K562 (cell line): Measurements from ENCODE around the gene ZNF521. TPM values are rescaled to one million over a fixed set of nuclear protein-coding genes. Genes with fewer than 3 reads are reported as not detected.

Experiments
- ATAC-seq: fragments of 200-7000 bp; cut with Tn5 transposase; 3 replicates; pipeline ENCODE4 v1.9.1; 2020; ENCODE audit warnings: moderate library complexity
- BruUV-seq: library from RNA; stranded (reverse); fragments of 400-500 nt; replicated peaks from 2 replicates; lab custom pipeline; 2021; lab: Mats Ljungman, UMichigan
- CTCF ChIA-PET: fragments of 300-600 bp; formaldehyde crosslinking; extraction: SDS; loops from one replicate; lab custom pipeline; 2021; ENCODE audit warnings: low intra/inter-chr PET ratio; lab: Yijun Ruan, JAX
- POLR2A ChIA-PET: fragments of 300-600, 350-650 bp; sonication (Branson Sonifier 250); formaldehyde crosslinking; extraction: SDS; loops from one replicate; lab custom pipeline; 2021; ENCODE audit warnings: antibody characterized with exemption, inconsistent platforms; lab: Yijun Ruan, JAX
- DNase-seq, 4 experiments: peaks; one replicate each; pipeline versions ENCODE4 v3.0.0 to v3.0.0-alpha.2; 2011 to 2018; ENCODE audit warnings: low spot score in 3 of 4, mixed read lengths in 3 of 4; ENCODE audit errors: extremely low read depth in 1 of 4
- FAIRE-seq: peaks from 2 replicates; lab custom pipeline; 2011; peaks lifted over from hg19 to GRCh38; lab: Jason Lieb, UNC
- H2AFZ ChIP-seq: 2 replicates; pipeline ENCODE4 v1.6.0; 2011; ENCODE audit warnings: low read depth, low read length, control low read depth, inconsistent platforms
- H3K27ac ChIP-seq: fragments of 200-600 bp; 3 replicates; pipeline ENCODE4 v1.8.0; 2011; ENCODE audit warnings: low read depth, mild to moderate bottlenecking, control low read depth, inconsistent platforms, low read length, moderate library complexity, mixed read lengths; ENCODE audit errors: extremely low read depth
- H3K27me3 ChIP-seq, 2 experiments: fragments of 300-600 bp in 1 of 2; 2 replicates in 1 of 2; 3 replicates in 1 of 2; pipeline versions ENCODE4 v1.6.0 to v1.8.0; 2011; ENCODE audit warnings: inconsistent platforms in 2 of 2, low read length in 2 of 2, mild to moderate bottlenecking in 1 of 2, mixed read lengths in 1 of 2, moderate library complexity in 1 of 2; ENCODE audit not compliant: control insufficient read depth in 2 of 2, insufficient read depth in 2 of 2
- H3K36me3 ChIP-seq: fragments of 300-600 bp; 3 replicates; pipeline ENCODE4 v1.8.0; 2011; ENCODE audit warnings: mild to moderate bottlenecking, low read length, inconsistent platforms; ENCODE audit not compliant: control insufficient read depth, insufficient read depth
- H3K4me1 ChIP-seq, 2 experiments: fragments of 200-600 bp in 1 of 2; replicated peaks in 1 of 2; 2 replicates in 1 of 2; 3 replicates in 1 of 2; pipeline versions ENCODE4 v1.5.1 to v1.8.0; 2011; ENCODE audit warnings: inconsistent platforms in 2 of 2, low read length in 2 of 2, mild to moderate bottlenecking in 1 of 2, mixed read lengths in 1 of 2, moderate library complexity in 1 of 2; ENCODE audit not compliant: control insufficient read depth in 2 of 2, insufficient read depth in 2 of 2
- H3K4me2 ChIP-seq: 2 replicates; pipeline ENCODE4 v1.6.1; 2011; ENCODE audit warnings: low read length, control low read depth, inconsistent platforms, mixed read lengths; ENCODE audit not compliant: insufficient read depth
- H3K4me3 ChIP-seq: fragments of 200-600 bp; sonication (generic), shearing (Covaris generic); 2 replicates; pipeline ENCODE4 v1.5.1; 2016; ENCODE audit warnings: control low read depth, inconsistent platforms
- H3K79me2 ChIP-seq: fragments of 200-600 bp; 3 replicates; pipeline ENCODE4 v1.8.0; 2011; ENCODE audit warnings: low read length, inconsistent platforms; ENCODE audit not compliant: control insufficient read depth, insufficient read depth
- H3K9ac ChIP-seq, 2 experiments: 2 replicates each; pipeline versions ENCODE4 v1.6.0 to v1.6.1; 2011; ENCODE audit warnings: low read depth in 2 of 2, low read length in 2 of 2, control low read depth in 1 of 2, inconsistent platforms in 1 of 2, mild to moderate bottlenecking in 1 of 2, mixed read lengths in 1 of 2; ENCODE audit not compliant: insufficient read depth in 1 of 2
- H3K9me1 ChIP-seq: one replicate; pipeline ENCODE4 v1.6.0; 2011; ENCODE audit warnings: inconsistent platforms, mild to moderate bottlenecking, low read length, moderate library complexity; ENCODE audit not compliant: control insufficient read depth, insufficient read depth
- H3K9me3 ChIP-seq: replicated peaks from 2 replicates; pipeline ENCODE4 v1.5.1; 2011; ENCODE audit warnings: low read depth, low read length, inconsistent platforms; ENCODE audit not compliant: control insufficient read depth, insufficient read depth
- H4K20me1 ChIP-seq: replicated peaks from 2 replicates; pipeline ENCODE4 v1.6.1; 2011; ENCODE audit warnings: low read length, inconsistent platforms, mixed read lengths; ENCODE audit not compliant: control insufficient read depth, insufficient read depth
- CCAR2 ChIP-seq: fragments of 200-400 bp; formaldehyde crosslinking; IDR thresholded peaks from 2 replicates; pipeline ENCODE4 v1.6.1; 2017; ENCODE audit warnings: mild to moderate bottlenecking, low read depth, low read length
- GABPA ChIP-seq: fragments of 200-800 bp; sonication (Bioruptor generic); conservative IDR thresholded peaks from 2 replicates; pipeline ENCODE4 v1.6.1; 2016; ENCODE audit warnings: low read depth, missing genetic modification characterization, missing compliant biosample characterization
- HDAC8 ChIP-seq: fragments of 450-650 bp; IDR thresholded peaks from 2 replicates; pipeline ENCODE4 v1.6.1; 2016; ENCODE audit warnings: mild to moderate bottlenecking, missing genetic modification characterization, moderate library complexity, missing compliant biosample characterization
- L3MBTL2 ChIP-seq: fragments of 450-650 bp; IDR thresholded peaks from 2 replicates; pipeline ENCODE4 v1.6.1; 2016; ENCODE audit warnings: mild to moderate bottlenecking, moderate library complexity
- LCOR ChIP-seq: sonication (generic); formaldehyde crosslinking; IDR thresholded peaks from 2 replicates; pipeline ENCODE4 v1.8.0; 2022; ENCODE audit warnings: mild to moderate bottlenecking, missing genetic modification reagents
- MCM3 ChIP-seq: fragments of 450-650 bp; IDR thresholded peaks from 2 replicates; pipeline ENCODE4 v1.6.1; 2016
- MYC ChIP-seq, 2 experiments: fragments of 250-450 bp in 1 of 2; sonication (Bioruptor Pico) in 1 of 2; IDR thresholded peaks; 2 replicates each; pipeline versions ENCODE4 v1.5.1 to v1.6.1; 2012 to 2021; ENCODE audit warnings: low read depth in 2 of 2, borderline replicate concordance in 1 of 2, improper control_type of control experiment in 1 of 2, low read length in 1 of 2, mild to moderate bottlenecking in 1 of 2, moderate library complexity in 1 of 2
- NFE2L1 ChIP-seq: fragments of 450-650 bp; IDR thresholded peaks from 2 replicates; pipeline ENCODE4 v1.6.1; 2016; ENCODE audit warnings: missing genetic modification characterization, low read depth, mild to moderate bottlenecking, missing compliant biosample characterization, moderate library complexity, borderline replicate concordance
- PHB ChIP-seq: fragments of 250-450 bp; sonication (Bioruptor Pico); IDR thresholded peaks from 2 replicates; pipeline ENCODE4 v1.5.0; 2021
- RAD51 ChIP-seq: fragments of 450-650 bp; IDR thresholded peaks from 2 replicates; pipeline ENCODE4 v1.7.1; 2016; ENCODE audit warnings: low read depth, mild to moderate bottlenecking, borderline replicate concordance
- RBM34 ChIP-seq: fragments of 200-400 bp; formaldehyde crosslinking; IDR thresholded peaks from 2 replicates; pipeline ENCODE4 v1.6.1; 2018; ENCODE audit warnings: low read length, borderline replicate concordance; ENCODE audit not compliant: insufficient read depth
- SIRT6 ChIP-seq: IDR thresholded peaks from one replicate; pipeline ENCODE4 v1.6.1; 2012; ENCODE audit warnings: low read depth, mild to moderate bottlenecking, control low read depth, inconsistent platforms, low read length, moderate library complexity
- SMARCE1 ChIP-seq: fragments of 450-650 bp; IDR thresholded peaks from 2 replicates; pipeline ENCODE4 v1.7.1; 2016; ENCODE audit warnings: mild to moderate bottlenecking
- SPI1 ChIP-seq: IDR thresholded peaks from 2 replicates; pipeline ENCODE4 v1.6.1; 2011; ENCODE audit warnings: low read depth, low read length, control low read depth, borderline replicate concordance
- SREBF2 ChIP-seq: sonication (generic); formaldehyde crosslinking; IDR thresholded peaks from 2 replicates; pipeline ENCODE4 v1.4.0; 2020; ENCODE audit warnings: mild to moderate bottlenecking, missing genetic modification reagents
- SRF ChIP-seq, 2 experiments: fragments of 250-450, 450-650 bp in 1 of 2; sonication (Bioruptor Pico) in 1 of 2; sonication (generic) in 1 of 2; formaldehyde crosslinking; IDR thresholded peaks; 2 replicates each; pipeline versions ENCODE4 v1.5.0 to v1.5.1; 2020 to 2022; ENCODE audit warnings: mild to moderate bottlenecking in 1 of 2, missing genetic modification reagents in 1 of 2
- XRCC3 ChIP-seq: fragments of 450-650 bp; IDR thresholded peaks from 2 replicates; pipeline ENCODE4 v1.6.1; 2017; ENCODE audit warnings: mild to moderate bottlenecking, moderate library complexity
- ZBTB7A ChIP-seq: IDR thresholded peaks from 2 replicates; pipeline ENCODE4 v1.6.1; 2011; ENCODE audit warnings: low read depth, mild to moderate bottlenecking, low read length, moderate library complexity, borderline replicate concordance; ENCODE audit not compliant: control insufficient read depth
- ZFP30 ChIP-seq: fragments of 250-450 bp; sonication (Bioruptor Pico); IDR thresholded peaks from 2 replicates; pipeline ENCODE4 v1.8.0; 2022; ENCODE audit warnings: moderate library complexity, mild to moderate bottlenecking, inconsistent platforms, borderline replicate concordance
- ZNF274 ChIP-seq: IDR thresholded peaks from 2 replicates; pipeline ENCODE4 v1.6.1; 2011; ENCODE audit warnings: low read depth, mild to moderate bottlenecking, low read length, moderate library complexity, borderline replicate concordance
- ZNF717 ChIP-seq: fragments of 250-450 bp; sonication (Bioruptor Pico); IDR thresholded peaks from 2 replicates; pipeline ENCODE4 v1.5.0; 2021
- ZNF780A ChIP-seq: fragments of 250-450 bp; sonication (Bioruptor Pico); IDR thresholded peaks from 2 replicates; pipeline ENCODE4 v1.5.0; 2021; ENCODE audit warnings: mild to moderate bottlenecking
- WGBS: fragments of 100-300 bp; shearing (Covaris generic); methylation state at CpG from one replicate; pipeline ENCODE4 v1.1.6; 2016; ENCODE audit warnings: low coverage, mixed read lengths; ENCODE audit not compliant: insufficient coverage; ENCODE audit errors: missing lambda C conversion rate; 5-methylcytosine and 5-hydroxymethylcytosine counted together
- in situ Hi-C: fragments of 300-500 bp; cut with MboI; formaldehyde crosslinking; loops from 4 replicates; pipeline ENCODE4 v1.15.0; 2018; ENCODE audit warnings: inconsistent platforms, mixed read lengths
- intact Hi-C: fragments of 100-400 bp; cut with micrococcal nuclease; formaldehyde crosslinking; loops from 2 replicates; pipeline ENCODE4 v1.14.2; 2022
- polyA plus RNA-seq, 8 experiments: library from polyadenylated mRNA; depleted of rRNA in 4 of 8; stranded (reverse) in 5 of 8; unstranded in 3 of 8; fragments of >200 nt; fragmentation: Nextera tagmentation in 2 of 8; fragmentation: Illumina TruSeq in 1 of 8; extraction: Ambion mirVana in 2 of 8; extraction: Trizol in 1 of 8; gene quantifications; 2 replicates each; pipeline versions ENCODE4 v1.2.1 to v1.2.3, GENCODE V29; 2011 to 2014; ENCODE audit warnings: inconsistent platforms in 1 of 8, missing spikeins in 1 of 8
- total RNA-seq, 7 experiments: library from RNA; depleted of rRNA in 6 of 7; stranded (reverse); fragments of >200 nt in 6 of 7; fragmentation: Illumina TruSeq in 2 of 7; extraction: Trizol in 2 of 7; gene quantifications; 2 replicates each; pipeline versions ENCODE4 v1.2.1 to v1.2.3, GENCODE V29; 2011 to 2021; ENCODE audit warnings: low replicate concordance in 1 of 7
- TF ChIP-seq, protein P1 (sequence below): fragments of 250-450 bp; sonication (Bioruptor Pico); IDR thresholded peaks from 2 replicates; pipeline ENCODE4 v1.8.0; 2021; ENCODE audit warnings: moderate library complexity, mild to moderate bottlenecking, inconsistent platforms

Gene ZNF521
- total and polyA plus RNA-seq, 9 of the 15 experiments (the other 6 are each of a cell fraction or from before 2014, with no cell fraction given), result 1.2 to 5.8 (median 1.6) TPM

DNA sequence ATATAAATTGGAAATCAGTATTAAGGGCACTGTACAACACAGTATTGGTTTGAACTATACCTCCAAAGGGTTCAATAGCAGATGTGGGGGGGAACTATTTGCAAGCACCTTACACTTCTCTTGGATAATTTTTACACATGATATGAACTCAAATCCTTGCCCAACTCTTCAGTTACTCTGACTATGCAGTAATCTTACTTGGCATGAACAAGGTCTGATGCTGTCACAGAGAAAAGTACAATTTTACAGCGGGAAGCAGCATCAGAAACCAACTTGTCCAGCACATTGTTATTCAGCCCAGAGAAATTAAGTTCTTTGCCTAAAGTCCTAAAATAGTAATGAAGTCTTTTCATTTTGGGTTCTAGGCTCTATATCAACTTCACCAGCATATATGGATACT is 98.2 kb downstream of the ZNF521 start (continued):
- no peak for TF ChIP-seq ZFP30
- TF ChIP-seq CCAR2, result no peak
- no peak for TF ChIP-seq ZNF274
- TF ChIP-seq L3MBTL2, result no peak
- no peak for TF ChIP-seq HDAC8 (tag)
- TF ChIP-seq GABPA (tag), result no peak
- TF ChIP-seq RBM34, result no peak
- TF ChIP-seq SMARCE1, result no peak

DNA sequence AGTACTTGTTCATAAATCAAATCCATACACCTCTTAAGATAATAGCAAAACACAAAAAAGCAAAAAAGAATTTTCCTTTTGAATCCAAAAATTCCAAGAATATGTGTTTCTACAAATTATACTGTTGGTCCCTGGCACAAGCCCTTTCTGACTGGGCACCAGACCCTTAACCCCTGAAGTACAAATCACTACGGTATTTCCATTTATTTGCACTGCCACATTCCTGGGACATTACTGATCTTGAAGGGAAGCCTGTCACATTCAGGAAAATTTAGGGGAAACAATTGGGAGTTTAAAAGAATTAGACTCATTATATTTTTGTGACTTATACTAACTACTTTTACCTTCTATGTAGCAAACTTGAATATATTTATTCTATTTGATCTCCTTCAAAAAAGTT is 98.8 kb downstream of the ZNF521 start:
- no peak for FAIRE-seq
- no peaks in the 10 kb centered on the region for H4K20me1 ChIP-seq
- H3K79me2 ChIP-seq, result no peaks in the 10 kb centered on the region
- H3K27ac ChIP-seq, result no peak overlapping the region
- ATAC-seq, result no peak
- no peaks in the 10 kb centered on the region for H3K4me1 ChIP-seq
- CTCF ChIA-PET, result no interaction called here
- H3K27me3 ChIP-seq, result no peaks in the 10 kb centered on the region
- H3K36me3 ChIP-seq, result no peaks in the 10 kb centered on the region
- POLR2A ChIA-PET, result no interaction called here
- no peak overlapping the region for H3K4me3 ChIP-seq
- intact Hi-C loops (no loop called here), in situ Hi-C loops (no loop called here)
- H3K9me1 ChIP-seq, result no peaks in the 10 kb centered on the region
- 0% methylated on average over 1 of the region's 1 CpG for WGBS
- no peaks in the 10 kb centered on the region for H3K9me3 ChIP-seq
- H3K9ac ChIP-seq, result no peak overlapping the region
- H2AFZ ChIP-seq, result no peak overlapping the region
- no peak overlapping the region for H3K4me2 ChIP-seq
- BruUV-seq, result no TSS peak
- DNase-seq, result no peak
- no peak for TF ChIP-seq SREBF2 (CRISPR knock-in tag)
- no peak for TF ChIP-seq NFE2L1 (tag)
- TF ChIP-seq RAD51, result no peak
- TF ChIP-seq SRF (CRISPR knock-in tag; IDR thresholded peaks at IDR 0.05), result no peak
- TF ChIP-seq, protein P1, sequence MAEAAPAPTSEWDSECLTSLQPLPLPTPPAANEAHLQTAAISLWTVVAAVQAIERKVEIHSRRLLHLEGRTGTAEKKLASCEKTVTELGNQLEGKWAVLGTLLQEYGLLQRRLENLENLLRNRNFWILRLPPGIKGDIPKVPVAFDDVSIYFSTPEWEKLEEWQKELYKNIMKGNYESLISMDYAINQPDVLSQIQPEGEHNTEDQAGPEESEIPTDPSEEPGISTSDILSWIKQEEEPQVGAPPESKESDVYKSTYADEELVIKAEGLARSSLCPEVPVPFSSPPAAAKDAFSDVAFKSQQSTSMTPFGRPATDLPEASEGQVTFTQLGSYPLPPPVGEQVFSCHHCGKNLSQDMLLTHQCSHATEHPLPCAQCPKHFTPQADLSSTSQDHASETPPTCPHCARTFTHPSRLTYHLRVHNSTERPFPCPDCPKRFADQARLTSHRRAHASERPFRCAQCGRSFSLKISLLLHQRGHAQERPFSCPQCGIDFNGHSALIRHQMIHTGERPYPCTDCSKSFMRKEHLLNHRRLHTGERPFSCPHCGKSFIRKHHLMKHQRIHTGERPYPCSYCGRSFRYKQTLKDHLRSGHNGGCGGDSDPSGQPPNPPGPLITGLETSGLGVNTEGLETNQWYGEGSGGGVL (CRISPR knock-in tag), result no peak
- TF ChIP-seq MCM3, result no peak
- no peak for TF ChIP-seq XRCC3
- no peak for TF ChIP-seq LCOR (CRISPR knock-in tag)
- TF ChIP-seq SPI1, result no peak
- TF ChIP-seq ZNF780A (CRISPR knock-in tag), result no peak
- TF ChIP-seq SIRT6, result no peak
- no peak for TF ChIP-seq ZNF717 (CRISPR knock-in tag)
- TF ChIP-seq PHB, result no peak
- TF ChIP-seq MYC (IDR thresholded peaks at IDR 0.05; ENCODE audit: low read depth, low read length), result no peak
- TF ChIP-seq MYC (CRISPR knock-in tag; IDR thresholded peaks at IDR 0.05; ENCODE audit: borderline replicate concordance, low read depth), result no peak
- no peak for TF ChIP-seq ZBTB7A
